ENCODE results near the gene SLC17A3. TPM values are rescaled to one million over a fixed set of nuclear protein-coding genes. Genes with fewer than 3 reads are reported as not detected.

The SLC17A3 gene
- polyA plus RNA-seq, 3 donors: 0.66 to 1.2 (median 0.74) TPM

DNA sequence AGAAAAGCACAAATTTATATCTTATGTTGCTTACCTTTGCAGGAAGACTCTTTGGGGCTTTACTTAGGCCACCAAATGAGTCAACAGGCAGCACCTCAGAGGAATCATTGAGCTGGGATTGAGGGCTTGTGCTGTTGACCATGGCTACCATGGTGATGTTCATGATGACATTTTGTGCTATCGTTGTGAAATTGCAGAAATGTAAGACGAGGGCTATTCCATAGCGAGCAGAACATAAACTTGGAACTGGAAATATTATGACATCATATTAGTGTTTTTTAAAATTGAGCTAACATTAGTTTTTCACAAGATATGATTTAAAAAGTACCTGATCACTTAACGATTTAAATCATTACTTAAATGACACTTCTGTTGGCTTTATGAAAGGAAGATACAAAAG is 11.8 kb downstream of the SLC17A3 start:
- no peak for DNase-seq (ENCODE audit: extremely low read depth in 1 of 11, low read depth in 9 of 11, low spot score in 4 of 11)

GRCh38 chr6:25852756-25853155 is 21.3 kb downstream of the SLC17A3 start:
- DNase-seq (ENCODE audit: extremely low read depth in 1 of 11, low read depth in 9 of 11, low spot score in 4 of 11): no peak

- DNase-seq (ENCODE audit: extremely low read depth in 1 of 11, low read depth in 9 of 11, low spot score in 4 of 11): no peak
Measured at GRCh38 chr6:25851961-25852360, 22.1 kb downstream of the SLC17A3 start.

DNA sequence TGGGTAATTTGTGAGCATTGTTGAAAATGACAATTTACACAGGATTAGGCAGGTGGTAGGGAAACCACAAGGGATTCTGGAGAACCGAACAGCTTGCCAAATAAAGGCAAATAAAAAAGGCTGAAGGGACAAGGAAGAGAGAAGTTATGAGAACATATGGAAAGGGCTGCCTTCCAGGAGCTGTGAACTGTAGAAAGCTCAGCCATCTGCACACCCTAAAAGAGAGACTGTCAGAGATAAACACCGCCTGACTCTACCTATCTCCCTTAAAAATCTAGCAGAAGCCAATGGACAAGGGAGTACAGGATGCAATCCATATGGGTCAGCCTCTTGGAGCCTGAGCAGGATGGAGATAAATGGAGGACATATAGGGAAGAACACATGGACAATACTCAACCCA is 29.5 kb downstream of the SLC17A3 start:
- DNase-seq (ENCODE audit: extremely low read depth in 1 of 11, low read depth in 9 of 11, low spot score in 4 of 11): no peak

- no peak for DNase-seq (ENCODE audit: extremely low read depth in 1 of 11, low read depth in 9 of 11, low spot score in 4 of 11)
Measured at GRCh38 chr6:25842526-25842925, 31.5 kb downstream of the SLC17A3 start.

DNA sequence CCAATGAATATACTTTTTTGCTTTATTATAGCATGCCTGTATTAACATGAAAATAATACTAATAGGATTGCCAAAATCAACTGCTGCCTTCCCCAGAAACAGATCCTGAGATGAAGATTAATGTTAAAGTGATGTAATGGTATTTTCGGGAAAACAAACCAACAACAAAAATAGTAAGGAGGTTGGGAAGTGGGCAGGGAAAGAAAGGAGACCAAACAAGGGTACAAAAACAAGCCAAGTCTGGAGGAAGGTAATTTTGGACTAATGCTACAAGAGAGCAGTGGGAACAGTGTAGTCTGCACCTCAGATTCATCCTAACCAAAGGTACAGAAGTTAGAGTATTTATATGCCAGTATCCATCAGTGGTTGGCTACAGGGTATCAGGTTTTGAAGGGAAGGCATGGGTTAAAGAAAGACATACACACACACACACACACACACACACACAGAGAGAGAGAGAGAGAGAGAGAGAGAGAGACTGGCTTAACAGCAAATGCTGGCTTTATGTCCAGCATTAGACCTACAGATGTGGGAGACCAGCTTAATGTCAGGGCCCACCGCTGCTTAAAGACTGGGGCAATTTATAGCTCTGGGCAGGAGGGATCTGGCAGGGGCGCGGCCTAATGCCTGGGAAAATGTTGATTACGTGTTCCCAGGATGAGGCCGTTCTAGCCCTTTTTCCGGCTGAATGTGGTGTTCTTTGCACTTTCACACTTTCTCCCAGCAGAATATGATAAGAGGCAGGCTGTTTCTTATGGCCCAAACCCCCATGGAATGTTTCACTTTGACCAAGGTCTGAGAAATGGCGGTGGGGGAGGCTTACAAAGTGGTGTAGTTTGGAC is 38.4 kb downstream of the SLC17A3 start:
- peak in 2 of 11 donors; percentile 8 to 34 for DNase-seq (ENCODE audit: extremely low read depth in 1 of 11, low read depth in 9 of 11, low spot score in 4 of 11)

GRCh38 chr6:25834950-25835349 is 39.1 kb downstream of the SLC17A3 start:
- DNase-seq (ENCODE audit: extremely low read depth in 1 of 11, low read depth in 9 of 11, low spot score in 4 of 11): no peak

DNA sequence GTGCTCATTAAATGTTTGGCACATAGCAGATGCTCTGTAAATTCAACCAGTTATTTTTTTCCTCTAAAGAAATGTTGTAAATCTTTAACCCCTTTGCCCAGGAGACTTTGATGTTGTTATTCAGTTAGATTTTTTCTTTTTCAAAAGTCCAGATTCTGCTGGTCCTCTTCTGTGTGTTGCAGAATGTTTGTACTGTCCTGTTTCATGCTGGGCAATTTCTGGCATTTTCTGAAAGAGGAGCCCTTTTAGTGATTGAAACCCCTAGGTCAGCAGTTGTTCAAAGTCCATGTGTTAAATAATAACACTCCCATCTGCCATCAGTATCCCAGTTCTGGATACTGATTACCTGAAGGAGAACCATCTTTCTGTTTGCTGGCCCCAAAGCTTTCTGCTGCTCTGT is 40.9 kb downstream of the SLC17A3 start:
- DNase-seq (ENCODE audit: extremely low read depth in 1 of 11, low read depth in 9 of 11, low spot score in 4 of 11): no peak

DNA sequence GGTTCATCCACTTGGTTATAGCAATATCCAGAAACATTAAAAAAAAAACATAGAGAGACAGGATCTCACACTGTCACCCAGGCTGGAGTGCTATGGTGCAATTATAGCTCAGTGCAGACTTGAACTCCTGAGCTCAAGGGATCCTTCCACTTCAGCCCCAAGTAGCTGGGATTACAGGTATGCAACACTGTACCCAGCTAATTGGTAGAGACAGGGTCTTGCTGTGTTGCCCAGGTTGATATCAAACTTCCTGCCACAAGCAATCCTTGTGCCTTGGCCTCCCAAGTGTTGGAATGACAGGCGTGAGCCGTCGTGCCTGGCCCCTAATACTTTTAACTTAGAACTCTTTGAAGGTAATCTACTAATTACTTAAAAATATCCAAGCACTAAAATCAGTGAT is 41.4 kb downstream of the SLC17A3 start:
- DNase-seq (ENCODE audit: extremely low read depth in 1 of 11, low read depth in 9 of 11, low spot score in 4 of 11): no peak

DNA sequence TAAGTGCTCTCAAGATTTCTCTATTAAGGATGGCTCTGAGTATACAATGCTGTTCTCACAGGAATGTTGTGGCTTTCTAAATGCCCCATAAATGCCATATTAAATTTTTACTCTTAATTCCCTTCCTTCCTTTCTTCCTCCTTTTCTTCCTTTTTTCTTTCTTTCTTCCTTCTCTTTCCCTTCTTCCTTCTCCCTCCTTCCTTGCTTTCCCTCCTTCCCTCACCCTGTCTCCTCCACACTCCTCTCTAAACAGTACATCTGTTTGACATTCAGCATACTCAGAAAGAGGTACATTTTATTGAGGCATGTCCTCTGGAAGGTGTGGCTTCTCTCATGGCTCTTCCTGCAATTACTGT is 41.8 kb downstream of the SLC17A3 start:
- DNase-seq (ENCODE audit: extremely low read depth in 1 of 11, low read depth in 9 of 11, low spot score in 4 of 11): no peak

DNA sequence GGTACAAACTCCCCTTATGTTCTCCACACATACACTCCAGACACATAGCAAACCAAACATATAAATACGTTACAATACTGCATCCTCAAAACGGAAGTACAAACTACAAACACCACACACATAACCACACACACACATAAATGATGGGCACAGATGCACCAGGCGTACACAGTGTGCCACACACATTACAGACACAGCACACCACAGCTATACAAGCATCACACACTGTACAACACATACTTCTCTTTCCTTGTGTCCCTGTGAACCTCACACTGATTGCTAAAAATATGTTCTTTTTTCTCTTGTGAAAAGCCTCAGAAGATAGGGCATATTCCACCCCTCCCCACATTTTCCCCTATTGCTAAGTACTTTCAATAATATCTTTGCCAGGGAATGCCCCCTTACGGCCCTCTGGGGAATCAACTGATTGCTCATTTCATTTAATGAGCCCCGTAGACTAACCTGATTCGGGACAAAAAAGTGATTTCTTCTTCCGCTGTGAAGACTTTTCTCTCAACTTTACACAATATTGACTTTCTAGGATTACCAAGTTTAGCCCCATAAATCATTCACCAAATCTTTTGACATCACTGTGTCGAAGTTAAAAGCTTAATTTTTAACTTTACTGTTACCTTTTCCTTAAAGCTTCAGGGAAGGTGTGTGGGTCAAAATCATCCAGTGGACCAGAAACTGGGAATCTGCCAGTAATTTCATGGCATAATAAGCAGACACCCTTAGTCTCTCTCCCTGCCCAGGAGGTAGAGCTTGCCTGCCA is 42.3 kb downstream of the SLC17A3 start, which contains the start of gene SLC17A1:
TSS of gene SLC17A1 (minus strand) at position 521 of the 775 bp plus-strand sequence. CDS start 1,495 bp downstream, outside the sequence.
- peak in 1 of 11 donors; percentile 32 for DNase-seq (ENCODE audit: extremely low read depth in 1 of 11, low read depth in 9 of 11, low spot score in 4 of 11)

GRCh38 chr6:25830458-25830857 is 43.6 kb downstream of the SLC17A3 start:
- DNase-seq (ENCODE audit: extremely low read depth in 1 of 11, low read depth in 9 of 11, low spot score in 4 of 11): no peak

DNA sequence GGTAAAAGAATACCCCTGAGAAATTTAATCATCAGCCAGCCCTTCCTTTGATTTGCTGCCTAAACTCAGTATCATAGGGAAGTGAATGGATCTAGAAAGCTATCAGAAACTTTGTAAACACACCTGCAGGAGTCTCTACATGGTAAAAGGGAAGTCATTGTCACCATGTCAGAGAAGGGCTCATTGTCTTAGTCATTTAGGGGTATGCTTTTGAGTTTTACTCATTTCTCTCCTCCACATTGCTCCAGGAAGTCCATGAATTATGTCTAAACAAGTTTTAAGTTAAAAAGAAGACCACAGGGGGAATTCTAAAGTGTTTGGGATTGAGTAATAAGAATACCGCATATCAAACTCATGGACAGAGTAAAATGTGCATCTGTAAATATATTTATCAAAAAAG is 44.7 kb downstream of the SLC17A3 start:
- DNase-seq (ENCODE audit: extremely low read depth in 1 of 11, low read depth in 9 of 11, low spot score in 4 of 11): no peak

DNA sequence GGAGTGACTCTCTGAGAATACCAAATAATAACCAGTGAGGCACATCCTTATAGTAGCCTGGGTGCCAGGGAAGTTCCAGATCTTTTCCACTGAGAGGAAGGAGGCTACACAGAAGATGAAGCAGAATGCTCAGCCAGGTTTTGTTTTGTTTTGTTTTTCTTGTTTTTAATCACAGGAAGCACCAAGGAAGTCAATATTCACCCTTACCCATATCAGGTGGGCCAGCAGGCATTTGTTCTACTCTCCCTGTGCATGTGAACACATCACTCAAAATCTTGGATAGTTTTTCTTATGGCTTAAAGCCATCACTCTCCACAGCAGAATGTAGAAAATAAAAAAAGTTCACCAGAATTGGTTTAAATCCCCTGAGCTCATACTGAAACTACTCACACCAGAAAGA is 52.7 kb downstream of the SLC17A3 start:
- DNase-seq (ENCODE audit: extremely low read depth in 1 of 11, low read depth in 9 of 11, low spot score in 4 of 11): no peak

DNA sequence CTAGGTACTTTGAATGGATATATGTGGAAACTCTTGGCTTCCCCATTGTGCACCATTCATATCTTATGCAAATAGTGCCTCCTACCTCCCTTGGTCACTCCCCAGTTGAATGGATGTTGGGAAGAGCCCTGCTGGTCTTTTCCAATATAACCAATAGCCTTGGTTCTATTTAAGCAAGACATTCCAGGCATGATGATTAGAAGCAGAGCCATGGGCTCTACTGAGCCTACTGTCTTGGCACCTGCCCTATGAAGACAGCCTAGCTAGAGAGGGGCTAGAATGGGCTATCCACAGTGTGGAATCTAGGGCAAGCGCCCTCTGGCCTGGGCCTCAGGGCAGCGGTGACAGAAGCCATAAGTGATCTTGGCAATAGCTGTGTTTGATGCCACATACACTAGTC is 57.8 kb downstream of the SLC17A3 start:
- DNase-seq (ENCODE audit: extremely low read depth in 1 of 11, low read depth in 9 of 11, low spot score in 4 of 11): no peak

GRCh38 chr6:25815194-25815593 is 58.8 kb downstream of the SLC17A3 start:
- no peak for DNase-seq (ENCODE audit: extremely low read depth in 1 of 11, low read depth in 9 of 11, low spot score in 4 of 11)

DNA sequence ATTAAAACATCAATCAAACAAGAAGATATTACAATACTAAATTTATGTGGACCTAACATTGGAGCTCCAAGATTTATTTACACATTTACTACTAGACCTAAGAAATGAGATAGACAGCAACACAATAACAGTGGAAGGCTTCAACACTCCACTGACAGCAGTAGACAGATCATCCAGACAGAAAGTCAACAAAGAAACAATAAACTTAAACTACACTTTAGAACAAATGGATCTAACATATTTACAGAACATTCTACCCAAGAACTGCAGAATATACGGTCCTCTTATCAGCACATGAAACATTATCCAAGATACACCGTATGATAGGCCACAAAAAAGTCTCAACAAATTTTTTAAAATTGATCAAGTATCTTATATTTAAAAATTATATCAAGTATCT is 69.2 kb downstream of the SLC17A3 start:
- DNase-seq (ENCODE audit: extremely low read depth in 1 of 11, low read depth in 9 of 11, low spot score in 4 of 11): no peak

DNA sequence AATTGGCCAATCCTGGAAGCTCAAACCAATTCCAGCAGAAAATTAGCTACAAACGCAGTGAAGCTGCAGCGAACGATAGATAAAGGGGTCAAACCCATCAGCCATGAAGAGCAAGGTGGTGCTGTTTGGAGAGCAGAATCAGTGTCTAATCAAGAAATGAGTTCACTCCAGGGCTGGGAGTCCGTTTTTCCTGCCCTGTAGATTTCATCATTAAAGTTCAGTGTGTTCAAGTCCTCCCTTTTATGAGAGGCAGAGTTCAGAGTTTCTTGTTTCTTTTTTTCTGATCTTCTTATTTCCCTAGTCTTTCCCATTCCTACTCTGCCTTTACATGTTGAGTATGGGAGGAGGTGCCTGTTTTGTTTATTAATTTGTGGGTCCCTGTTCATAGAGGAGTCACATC is 72.6 kb downstream of the SLC17A3 start:
- DNase-seq (ENCODE audit: extremely low read depth in 1 of 11, low read depth in 9 of 11, low spot score in 4 of 11): no peak
